WTC11 (cell line): Measurements from ENCODE around the gene EIF3A. TPM values are rescaled to one million over a fixed set of nuclear protein-coding genes. Genes with fewer than 3 reads are reported as not detected.
A peak's percentile ranks its signal among the peaks of the same experiment; 100 is the strongest.

Source experiments
- ATAC-seq: fragments of 200-7000 bp; cut with Tn5 transposase; 2 replicates; pipeline ENCODE4 v1.10.0; 2021; ENCODE audit warnings: mild to moderate bottlenecking, moderate library complexity
- CTCF ChIA-PET: fragments of 300-600 bp; sonication (Branson Sonifier 250); formaldehyde crosslinking; loops from one replicate; lab custom pipeline; 2021; ENCODE audit warnings: antibody characterized with exemption; lab: Charles Lee
- POLR2A ChIA-PET: fragments of 350-600 bp; sonication (Branson Sonifier 250); formaldehyde crosslinking; loops from one replicate; lab custom pipeline; 2021; ENCODE audit warnings: antibody characterized with exemption; lab: Charles Lee
- DNase-seq: peaks from one replicate; pipeline ENCODE4 v3.0.0; 2021; ENCODE audit warnings: low spot score
- H3K27ac Mint-ChIP-seq: 2 replicates; pipeline ENCODE4 v1.8.0; 2021; ENCODE audit warnings: mixed read lengths
- H3K27me3 Mint-ChIP-seq: 2 replicates; pipeline ENCODE4 v1.8.0; 2021; ENCODE audit warnings: low read depth, mild to moderate bottlenecking, moderate library complexity, mixed read lengths
- H3K36me3 Mint-ChIP-seq: 2 replicates; pipeline ENCODE4 v1.8.0; 2021; ENCODE audit warnings: mixed read lengths
- H3K4me1 Mint-ChIP-seq: 2 replicates; pipeline ENCODE4 v1.8.0; 2022; ENCODE audit warnings: mixed read lengths
- H3K4me3 Mint-ChIP-seq: 2 replicates; pipeline ENCODE4 v1.8.0; 2021; ENCODE audit warnings: mild to moderate bottlenecking, moderate library complexity, mixed read lengths
- H3K9me3 Mint-ChIP-seq: 2 replicates; pipeline ENCODE4 v1.8.0; 2021; ENCODE audit warnings: mixed read lengths
- ATF3 ChIP-seq: sonication (generic); formaldehyde crosslinking; conservative IDR thresholded peaks from 2 replicates; pipeline ENCODE4 v1.8.1; 2022; ENCODE audit warnings: mild to moderate bottlenecking, missing genetic modification reagents
- CBFB ChIP-seq: sonication (generic); formaldehyde crosslinking; IDR thresholded peaks from 2 replicates; pipeline ENCODE4 v1.8.1; 2022; ENCODE audit warnings: mild to moderate bottlenecking, low read depth, missing genetic modification reagents
- E2F1 ChIP-seq: sonication (generic); formaldehyde crosslinking; IDR thresholded peaks from 2 replicates; pipeline ENCODE4 v1.8.0; 2022; ENCODE audit warnings: mild to moderate bottlenecking, missing genetic modification reagents
- FOXK1 ChIP-seq: sonication (generic); formaldehyde crosslinking; IDR thresholded peaks from 2 replicates; pipeline ENCODE4 v1.8.0; 2022; ENCODE audit warnings: mild to moderate bottlenecking, moderate library complexity, missing genetic modification reagents
- GABPB1 ChIP-seq: sonication (generic); formaldehyde crosslinking; IDR thresholded peaks from 2 replicates; pipeline ENCODE4 v1.8.1; 2023; ENCODE audit warnings: mild to moderate bottlenecking, missing genetic modification reagents
- IRF2 ChIP-seq: sonication (generic); formaldehyde crosslinking; IDR thresholded peaks from 2 replicates; pipeline ENCODE4 v1.8.0; 2022; ENCODE audit warnings: low read depth, missing genetic modification reagents, borderline replicate concordance
- JAZF1 ChIP-seq: fragments of 250-450 bp; sonication (Bioruptor Pico); IDR thresholded peaks from 2 replicates; pipeline ENCODE4 v1.9.0; 2021; ENCODE audit warnings: moderate library complexity, mild to moderate bottlenecking, inconsistent platforms
- OVOL2 ChIP-seq: fragments of 250-450 bp; sonication (Bioruptor Pico); IDR thresholded peaks from 2 replicates; pipeline ENCODE4 v1.9.0; 2021; ENCODE audit warnings: mild to moderate bottlenecking, borderline replicate concordance
- PRDM15 ChIP-seq: sonication (generic); formaldehyde crosslinking; IDR thresholded peaks from 2 replicates; pipeline ENCODE4 v1.8.0; 2022; ENCODE audit warnings: missing genetic modification reagents
- SP1 ChIP-seq: sonication (generic); formaldehyde crosslinking; conservative IDR thresholded peaks from 2 replicates; pipeline ENCODE4 v1.8.1; 2022; ENCODE audit warnings: missing genetic modification reagents
- ZNF121 ChIP-seq: sonication (generic); formaldehyde crosslinking; IDR thresholded peaks from 2 replicates; pipeline ENCODE4 v1.8.0; 2023; ENCODE audit warnings: missing genetic modification reagents
- ZNF219 ChIP-seq: sonication (generic); formaldehyde crosslinking; IDR thresholded peaks from 2 replicates; pipeline ENCODE4 v1.8.0; 2023; ENCODE audit warnings: missing genetic modification reagents, mild to moderate bottlenecking, borderline replicate concordance
- ZNF512 ChIP-seq: sonication (generic); formaldehyde crosslinking; IDR thresholded peaks from 2 replicates; pipeline ENCODE4 v1.8.1; 2022; ENCODE audit warnings: missing genetic modification reagents, borderline replicate concordance
- total RNA-seq: library from RNA; stranded (reverse); gene quantifications from 3 replicates; pipeline ENCODE4 v1.2.3, GENCODE V29; 2021

The EIF3A gene
- total RNA-seq, 1 experiment from 2014 or later = 213 TPM

GRCh38 chr10:119116326-119116951 is 35.8 kb upstream of the EIF3A start:
- Mint-ChIP-seq H3K27ac (no peak overlapping the region), H3K4me1 (no peaks in the 10 kb centered on the region), H3K36me3 (peaks cover 61% of the 10 kb centered on the region), H3K9me3 (no peaks in the 10 kb centered on the region), H3K4me3 (no peak overlapping the region), H3K27me3 (no peaks in the 10 kb centered on the region)
- TF ChIP-seq IRF2 (no peak), SP1 (CRISPR knock-in tag) (no peak), ZNF121 (CRISPR knock-in tag) (no peak)
- DNase-seq = no peak
- ChIA-PET POLR2A (no interaction called here), CTCF (no interaction called here)
- ATAC-seq = no peak

- no peaks in the 10 kb centered on the region for H3K27me3 Mint-ChIP-seq
- TF ChIP-seq ZNF219 (no peak), CBFB (CRISPR knock-in tag) (no peak), ZNF512 (no peak), FOXK1 (CRISPR knock-in tag) (no peak), E2F1 (no peak), OVOL2 (CRISPR knock-in tag) (no peak), PRDM15 (CRISPR knock-in tag) (no peak)
- ATAC-seq (no peak), DNase-seq (no peak)
- no peak overlapping the region for H3K4me3 Mint-ChIP-seq
- CTCF ChIA-PET = no interaction called here
- no peaks in the 10 kb centered on the region for H3K4me1 Mint-ChIP-seq
- no peak overlapping the region for H3K27ac Mint-ChIP-seq
- POLR2A ChIA-PET = no interaction called here
- H3K36me3 Mint-ChIP-seq = peaks cover 59% of the 10 kb centered on the region
- H3K9me3 Mint-ChIP-seq = no peaks in the 10 kb centered on the region
Measured at GRCh38 chr10:119115926-119116325, 35.3 kb upstream of the EIF3A start.

- Mint-ChIP-seq H3K36me3 (peaks cover 54% of the 10 kb centered on the region), H3K9me3 (no peaks in the 10 kb centered on the region), H3K4me1 (no peaks in the 10 kb centered on the region), H3K4me3 (no peak overlapping the region), H3K27ac (no peak overlapping the region), H3K27me3 (no peaks in the 10 kb centered on the region)
- TF ChIP-seq ATF3 (no peak), GABPB1 (CRISPR knock-in tag) (peak; percentile 97), JAZF1 (CRISPR knock-in tag) (no peak)
- ChIA-PET CTCF (no interaction called here), POLR2A (interaction anchor here (0.5 kb wide), 1 partner anchor 39 kb away, joined by 4 read pairs; no protein-coding TSS in a partner anchor)
- DNase-seq (no peak), ATAC-seq (no peak)
Measured at GRCh38 chr10:119113751-119114732, 33.4 kb upstream of the EIF3A start.
